GM13976 (cell line): ENCODE measurements around the gene HOXC9.
"Not testable (repeated sequence)": the region's sequence is repeated elsewhere in the genome, so short reads cannot be mapped to it uniquely, and the experiment has no call there.

Source experiments
- DNase-seq: peaks from one replicate; pipeline ENCODE4 v3.0.0; 2012; ENCODE audit warnings: low spot score
- CTCF ChIP-seq: IDR thresholded peaks from 2 replicates; pipeline ENCODE4 v1.5.1; 2012; ENCODE audit warnings: borderline replicate concordance, mild to moderate bottlenecking; ENCODE audit not compliant: insufficient read depth; ENCODE audit errors: extremely low read depth, missing control alignments, control extremely low read depth
- in situ Hi-C: fragments of 300-500 bp; cut with MboI; formaldehyde crosslinking; loops from one replicate; pipeline ENCODE4 v1.12.0; 2022; ENCODE audit warnings: low sequenced_read_pairs, mixed read lengths, inconsistent platforms; ENCODE audit not compliant: unreplicated experiment

HOXC9 gene

DNA sequence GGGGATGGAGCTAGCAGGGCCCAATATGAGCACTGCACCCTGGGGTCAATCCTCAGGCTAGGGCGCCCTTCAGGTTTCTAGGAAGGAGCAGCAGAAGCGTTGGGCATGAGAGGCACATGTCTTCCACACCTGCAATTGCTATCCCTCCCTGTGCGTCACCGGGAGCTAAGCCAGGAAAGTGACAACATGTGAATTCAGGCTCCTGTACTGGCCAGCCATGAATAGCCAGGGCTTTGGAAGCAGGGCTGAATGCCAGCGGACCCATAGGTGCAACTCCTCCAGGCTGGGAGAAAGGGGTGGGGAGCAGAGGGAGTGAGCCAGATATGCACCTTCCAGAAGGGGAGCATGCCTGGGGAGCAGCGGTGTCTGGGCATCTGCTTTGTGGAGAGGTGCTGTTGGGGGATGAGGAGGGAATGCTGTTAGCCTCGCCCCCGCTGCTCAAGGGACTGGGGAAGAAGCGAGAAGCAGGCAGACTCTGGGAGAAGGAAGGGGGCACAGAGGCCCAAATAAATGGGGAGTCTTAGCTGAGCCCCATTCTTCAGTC, 39.0 kb downstream of the HOXC9 start:
- in situ Hi-C loops = no loop called here
- no peak for DNase-seq

DNA sequence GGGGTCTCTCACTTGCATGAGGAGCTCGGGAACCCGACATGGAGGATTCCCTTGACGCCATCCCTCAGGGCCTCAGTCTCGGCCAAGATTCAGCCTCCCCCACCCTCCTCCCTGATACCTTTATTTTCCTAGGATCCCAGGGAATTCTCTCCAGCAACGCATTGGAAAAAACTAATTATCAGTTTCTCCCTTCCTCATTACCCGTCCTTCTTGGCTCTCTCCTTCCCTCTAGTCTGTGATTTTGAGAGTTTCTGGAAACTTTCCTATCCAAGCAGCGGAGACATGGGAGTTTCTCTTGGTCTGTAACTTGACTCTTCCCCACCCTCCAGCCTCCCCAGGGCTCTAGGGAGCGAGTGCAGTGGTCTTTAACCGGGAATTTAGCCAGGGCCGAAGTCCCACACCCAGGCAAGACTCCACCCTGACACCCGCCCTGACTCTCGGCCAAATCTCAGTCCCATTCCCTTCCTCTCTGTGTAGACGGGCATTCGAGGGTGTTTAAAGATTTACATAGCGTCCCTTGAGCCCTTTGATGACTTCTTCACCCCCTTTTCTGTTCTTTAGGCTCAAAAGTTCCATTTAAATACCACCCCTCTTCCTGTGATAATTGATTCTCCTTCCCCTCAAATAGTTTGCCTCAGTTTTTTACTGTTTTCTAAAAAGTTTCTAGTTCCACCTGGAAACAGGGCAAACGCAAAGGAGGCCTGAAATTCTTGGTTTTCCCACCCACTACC, 39.6 kb downstream of the HOXC9 start:
- no peak for TF ChIP-seq CTCF
- no peak for DNase-seq
- in situ Hi-C loops = no loop called here

More for the DNA sequence above, 39.0 kb downstream of the HOXC9 start:
- TF ChIP-seq CTCF = no peak

GRCh38 chr12:54040148-54040494, 40.2 kb downstream of the HOXC9 start:
- peak; percentile 58 for DNase-seq
- TF ChIP-seq CTCF = no peak
- in situ Hi-C loops = no loop called here

GRCh38 chr12:54040648-54041047, 40.7 kb downstream of the HOXC9 start:
- DNase-seq = no peak
- in situ Hi-C loops = no loop called here
- TF ChIP-seq CTCF = no peak

GRCh38 chr12:54041097-54041690, 41.2 kb downstream of the HOXC9 start:
- TF ChIP-seq CTCF = no peak
- DNase-seq = no peak
- in situ Hi-C loops = no loop called here

DNA sequence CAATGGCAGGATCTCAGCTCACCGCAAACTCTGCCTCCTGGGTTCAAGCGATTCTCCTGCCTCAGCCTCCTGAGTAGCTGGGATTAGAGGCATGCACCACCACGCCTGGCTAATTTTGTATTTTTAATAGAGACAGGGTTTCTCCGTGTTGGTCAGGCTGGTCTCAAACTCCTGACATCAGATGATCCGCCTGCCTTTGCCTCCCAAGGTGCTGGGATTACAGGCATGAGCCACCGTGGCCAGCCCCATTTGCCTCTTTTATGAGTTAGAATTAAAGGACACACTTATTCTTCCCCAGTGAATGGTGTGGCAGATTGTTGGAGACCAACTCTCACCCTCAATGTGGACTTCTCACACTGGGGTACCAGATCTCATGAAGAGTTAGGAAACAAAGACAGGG, 42.1 kb downstream of the HOXC9 start:
- DNase-seq, in situ Hi-C loops: not testable (repeated sequence)
